HG03196 (cell line): ENCODE data around the gene CFAP46.

Source experiments
- ATAC-seq: cut with Tn5 transposase; IDR thresholded peaks from one replicate; pipeline ENCODE4 v1.9.1; 2021; ENCODE audit not compliant: unreplicated experiment

The CFAP46 gene

DNA sequence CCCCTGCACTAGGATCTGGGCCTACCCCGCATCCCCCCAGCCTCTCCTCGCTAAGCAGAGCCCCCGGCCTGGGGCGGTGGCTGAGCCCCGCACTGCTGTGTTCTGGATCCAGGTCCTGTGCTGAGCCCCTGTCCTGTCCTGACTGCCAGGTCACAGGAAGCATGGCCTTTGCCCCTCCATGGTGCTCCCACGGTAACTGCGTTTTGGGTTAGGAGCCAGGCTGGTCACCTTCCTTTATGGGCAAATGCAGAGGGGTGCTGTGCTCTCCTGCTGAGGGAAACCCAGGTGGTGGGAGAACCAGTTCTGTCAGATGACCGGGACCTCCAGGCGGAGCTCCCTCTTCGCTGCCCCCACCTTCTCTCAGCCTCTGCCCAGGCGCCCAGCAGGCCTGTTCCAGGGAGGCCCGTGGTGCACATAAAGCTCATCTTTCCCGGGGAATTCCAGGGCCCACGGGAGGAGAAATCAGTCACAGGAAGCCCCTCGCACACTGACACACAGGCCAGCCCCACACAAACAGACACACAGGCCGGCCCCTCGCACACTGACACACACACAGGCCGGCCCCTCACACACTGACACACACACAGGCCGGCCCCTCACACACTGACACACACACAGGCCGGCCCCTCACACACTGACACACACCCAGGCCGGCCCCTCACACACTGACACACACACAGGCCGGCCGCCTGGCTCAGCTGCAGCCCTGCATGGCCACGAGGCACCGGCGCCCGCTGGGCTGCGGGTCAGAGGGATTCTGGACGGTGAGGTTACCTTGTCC lies 75.6 kb downstream of the CFAP46 start:
- no peak for ATAC-seq

- no peak for ATAC-seq
Observed at GRCh38 chr10:132865851-132866600, 76.3 kb downstream of the CFAP46 start.

DNA sequence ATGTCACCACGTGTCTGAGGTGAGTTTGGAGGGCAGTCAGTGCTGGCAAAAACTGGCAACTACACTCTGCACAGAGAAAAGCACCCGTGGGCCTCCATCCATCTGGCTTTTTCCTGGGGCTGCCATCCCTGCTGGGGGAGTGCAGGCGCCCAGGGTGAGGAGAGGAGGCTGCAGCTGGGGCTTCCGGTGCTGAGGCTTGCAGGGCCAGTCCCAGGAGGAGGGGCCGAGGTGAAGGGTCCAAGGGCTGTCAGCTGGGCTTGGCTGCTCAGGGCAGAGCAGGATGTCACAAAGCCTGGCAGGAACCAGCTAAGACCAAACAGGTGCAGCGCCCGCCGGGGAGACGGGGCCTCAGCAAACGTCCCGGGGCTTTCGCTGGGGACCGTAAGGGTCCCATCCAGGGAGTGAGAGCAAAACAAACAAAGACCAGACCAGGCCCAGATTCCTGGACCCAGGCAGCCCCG lies 77.2 kb downstream of the CFAP46 start:
- no peak for ATAC-seq

- no peak for ATAC-seq
Observed at GRCh38 chr10:132862485-132863420, 79.6 kb downstream of the CFAP46 start.

DNA sequence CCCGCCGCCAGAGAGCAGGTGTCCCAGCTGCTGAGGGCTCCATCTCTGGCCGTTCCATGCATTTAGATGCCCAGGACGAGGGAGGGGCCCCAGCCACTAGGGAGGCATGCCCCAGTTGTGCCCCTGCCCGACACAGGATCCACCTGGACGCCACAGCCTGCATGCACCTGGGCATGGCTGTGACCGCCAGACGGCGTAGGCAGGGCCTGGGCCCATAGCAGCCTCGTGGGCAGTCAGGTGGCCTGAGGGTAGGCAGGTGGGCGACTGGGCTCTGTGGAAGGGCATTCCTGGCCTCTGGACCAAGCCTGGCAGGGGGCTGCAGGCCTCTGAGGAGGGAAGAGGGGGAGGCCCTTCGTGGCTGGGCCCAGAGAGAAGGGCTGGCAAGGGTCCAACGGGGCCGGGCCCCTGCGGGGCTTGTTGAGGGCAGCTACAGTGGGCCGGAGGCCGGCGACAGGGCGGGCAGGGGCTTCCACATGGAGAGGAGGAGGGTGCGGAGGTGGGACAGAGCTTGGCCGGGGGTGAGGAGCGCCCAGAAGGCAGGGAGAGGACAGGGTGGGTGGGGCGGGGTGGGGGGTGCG lies 80.4 kb downstream of the CFAP46 start:
- no peak for ATAC-seq

GRCh38 chr10:132861116-132861691 lies 81.2 kb downstream of the CFAP46 start:
- ATAC-seq = no peak

- ATAC-seq = no peak
Observed at GRCh38 chr10:132860532-132860931, 81.8 kb downstream of the CFAP46 start.

DNA sequence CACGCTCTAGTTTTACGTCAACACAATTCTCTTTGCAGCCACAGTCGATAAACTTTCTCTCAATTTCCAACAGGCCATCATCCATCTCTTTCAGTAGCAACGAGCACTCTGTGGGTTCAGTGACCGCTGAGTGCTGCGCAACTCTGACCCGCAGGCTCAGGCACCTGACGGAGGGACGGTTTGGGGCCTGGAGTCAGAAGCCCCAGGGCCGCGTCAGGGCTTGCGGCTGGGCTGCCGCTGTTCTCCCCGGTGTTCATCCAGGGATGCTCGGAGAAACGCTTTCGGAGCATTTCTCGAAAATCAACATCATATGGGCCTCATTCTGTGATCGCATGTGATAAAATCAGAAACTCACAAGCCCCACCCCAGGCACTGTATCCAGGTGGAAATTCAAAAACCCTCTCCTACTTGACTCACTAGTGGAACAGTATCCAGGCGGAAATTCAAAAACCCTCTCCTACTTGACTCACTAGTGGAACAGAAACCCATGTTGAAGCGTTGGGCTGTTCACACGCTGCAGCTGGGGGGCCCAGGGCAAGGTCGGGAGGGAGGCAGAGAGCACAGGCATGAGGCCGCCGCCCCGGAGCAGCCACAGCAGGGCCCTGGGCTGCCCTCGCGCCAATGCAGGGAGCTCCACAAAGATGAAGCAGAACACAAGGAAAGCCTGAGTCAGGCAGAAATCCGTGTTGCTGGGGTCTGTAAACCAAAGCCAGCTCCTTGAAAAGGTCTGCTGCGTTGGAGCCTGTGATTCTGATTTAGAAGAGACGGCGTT lies 83.1 kb downstream of the CFAP46 start:
- no peak for ATAC-seq

DNA sequence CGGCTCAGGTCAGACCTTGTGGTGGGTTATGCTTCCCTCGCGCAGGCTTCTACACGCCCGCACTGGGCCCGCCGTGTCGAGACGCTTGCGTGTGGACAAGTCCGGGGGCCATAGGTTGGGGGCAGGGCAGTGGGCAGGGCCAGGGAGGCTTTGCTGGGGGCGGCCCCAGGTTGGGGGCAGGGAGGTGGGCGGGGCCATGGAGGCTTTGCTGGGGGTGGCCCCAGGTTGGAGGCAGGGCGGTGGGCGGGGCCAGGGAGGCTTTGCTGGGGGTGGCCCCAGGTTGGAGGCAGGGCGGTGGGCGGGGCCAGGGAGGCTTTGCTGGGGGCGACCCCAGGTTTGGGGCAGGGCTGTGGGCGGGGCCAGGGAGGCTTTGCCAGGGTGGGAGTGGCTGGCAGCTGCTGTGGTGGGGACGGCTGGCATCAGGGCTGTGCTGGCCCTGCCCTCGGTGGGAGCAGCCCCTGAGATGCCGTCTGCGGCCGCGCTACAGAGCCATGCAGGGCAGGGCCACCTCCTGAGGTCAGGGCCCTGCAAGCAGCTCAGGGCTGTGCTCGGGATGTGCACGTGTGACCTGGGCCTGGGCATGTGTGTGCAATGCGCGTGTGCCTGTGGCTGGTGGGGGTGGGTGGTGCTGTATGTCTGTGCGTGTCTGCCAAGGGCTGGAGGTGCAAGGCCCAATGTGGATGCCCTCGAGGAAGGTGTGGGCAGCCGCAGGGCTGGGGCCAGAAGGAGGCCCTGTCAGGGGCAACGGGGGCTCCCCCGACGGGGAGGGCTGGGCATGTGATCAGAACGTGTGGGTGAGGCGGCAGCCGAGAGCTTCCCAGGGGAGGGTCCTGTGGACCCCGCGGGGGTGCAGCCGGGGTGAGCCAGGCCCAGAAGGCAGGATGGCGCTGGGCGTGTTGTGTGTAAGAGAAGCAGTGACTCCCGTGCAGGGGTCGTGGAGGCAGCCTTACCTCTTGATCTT lies 84.0 kb downstream of the CFAP46 start:
- ATAC-seq = no peak

DNA sequence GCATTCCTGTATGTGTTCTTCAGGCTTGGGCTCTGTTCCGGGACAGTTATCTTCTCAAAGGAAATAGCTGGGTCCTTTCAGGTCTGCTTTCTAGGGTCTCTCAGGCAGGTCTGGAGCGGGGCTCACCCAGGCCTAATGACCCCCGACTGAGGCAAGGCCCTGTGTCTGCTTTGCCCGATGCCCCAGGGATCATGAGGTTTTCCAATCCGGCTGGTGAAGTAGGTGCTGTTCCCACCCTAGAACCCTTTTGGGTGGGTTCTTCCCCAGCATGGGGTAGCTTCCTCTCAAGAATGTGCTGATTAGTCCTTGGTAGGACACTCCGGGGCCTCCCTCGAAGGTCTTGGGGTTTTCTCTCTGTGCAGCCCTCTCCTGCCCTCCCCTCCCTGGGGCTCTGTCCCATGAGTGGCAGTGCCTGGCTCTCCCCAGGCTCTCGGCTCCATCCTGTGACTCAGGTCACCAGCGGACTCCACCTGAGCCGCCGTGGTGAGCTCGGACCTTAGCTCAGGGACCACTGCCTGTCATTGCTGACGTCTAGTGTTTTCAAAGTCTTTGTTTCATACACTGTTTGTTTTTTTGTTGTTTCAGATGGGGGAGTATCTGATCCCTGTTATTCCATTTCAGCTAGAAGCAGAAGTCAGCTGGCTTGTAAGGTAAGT lies 85.4 kb downstream of the CFAP46 start:
- no peak for ATAC-seq

DNA sequence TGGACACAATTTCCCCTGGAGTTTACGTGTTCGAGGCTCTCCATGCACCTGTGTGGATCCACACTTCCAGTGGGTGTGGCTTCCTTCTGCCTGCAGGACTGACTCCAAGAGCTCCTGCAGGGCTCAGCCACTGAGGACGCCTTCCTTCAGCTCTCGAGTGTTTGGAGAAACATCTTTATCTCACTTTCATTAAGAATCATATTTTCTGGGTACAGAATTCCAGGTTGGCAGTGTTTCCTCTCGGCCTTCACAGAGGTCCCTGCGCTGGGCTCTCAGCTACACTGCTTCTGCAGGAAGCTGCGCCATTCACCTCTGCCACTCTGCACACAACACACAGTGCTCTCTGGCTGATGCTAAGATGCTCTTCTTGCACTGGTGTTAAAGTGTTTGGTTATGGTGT lies 86.5 kb downstream of the CFAP46 start:
- ATAC-seq = no peak

DNA sequence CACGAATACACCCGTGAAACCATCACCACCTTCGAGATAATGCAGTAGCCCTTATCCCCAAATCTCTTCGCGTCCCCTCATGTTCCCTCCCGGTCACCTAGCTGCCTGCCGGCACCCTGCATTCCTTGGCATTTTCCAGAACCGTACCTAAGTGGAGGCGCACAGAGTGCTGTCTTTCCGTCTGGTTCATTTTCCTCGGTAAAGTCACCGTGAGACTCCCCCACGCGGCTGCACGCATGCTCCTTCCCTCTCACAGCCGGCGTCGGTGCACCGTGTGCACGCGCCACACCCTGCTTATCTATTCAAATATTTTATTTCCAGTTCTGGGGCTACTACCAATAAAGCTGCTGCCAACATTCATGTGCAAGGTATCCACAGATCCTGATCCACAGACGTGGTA lies 90.9 kb downstream of the CFAP46 start:
- ATAC-seq = no peak

DNA sequence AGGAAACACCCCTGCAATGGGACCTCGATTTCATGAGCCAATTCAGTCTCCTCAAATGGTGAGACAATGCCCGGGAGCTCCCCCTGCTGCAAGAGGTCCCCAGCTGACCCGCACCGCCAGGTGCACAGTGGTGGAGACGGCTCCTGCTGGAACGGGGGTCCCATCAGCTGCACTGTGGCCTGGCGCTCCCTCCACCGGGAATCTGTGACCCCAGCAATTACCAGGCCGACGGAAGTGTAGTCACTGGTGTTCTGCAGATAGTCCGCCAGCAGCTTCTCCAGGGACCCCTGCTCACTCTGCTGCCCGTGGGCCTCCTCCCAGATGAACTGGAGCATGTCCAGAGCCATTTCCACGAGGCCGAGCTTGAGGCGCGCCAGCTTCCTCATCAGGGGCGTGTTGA lies 91.5 kb downstream of the CFAP46 start:
- ATAC-seq = no peak

DNA sequence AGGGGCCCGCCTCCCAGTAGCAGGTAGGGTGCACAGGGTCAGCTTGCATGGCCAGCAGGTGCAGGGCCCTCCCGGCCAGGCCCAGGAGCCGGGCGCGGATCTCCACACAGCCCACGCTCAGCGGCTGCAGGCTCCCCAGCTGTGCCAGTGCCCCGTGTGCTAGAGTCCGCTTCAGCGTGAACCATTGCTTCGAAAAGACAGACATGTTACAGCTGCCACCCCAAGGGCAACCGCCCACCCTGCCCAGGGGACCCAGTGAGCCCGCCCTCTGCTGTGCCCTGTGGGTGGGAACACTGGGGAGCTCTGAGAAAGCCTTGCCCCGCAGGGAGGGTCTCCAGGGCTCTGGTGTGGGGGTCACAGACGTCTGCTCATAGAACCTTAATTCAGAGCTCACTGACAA lies 92.1 kb downstream of the CFAP46 start:
- ATAC-seq = no peak

GRCh38 chr10:132849546-132850031 lies 92.8 kb downstream of the CFAP46 start:
- no peak for ATAC-seq

- ATAC-seq = no peak
Observed at GRCh38 chr10:132848951-132849545, 93.3 kb downstream of the CFAP46 start.

DNA sequence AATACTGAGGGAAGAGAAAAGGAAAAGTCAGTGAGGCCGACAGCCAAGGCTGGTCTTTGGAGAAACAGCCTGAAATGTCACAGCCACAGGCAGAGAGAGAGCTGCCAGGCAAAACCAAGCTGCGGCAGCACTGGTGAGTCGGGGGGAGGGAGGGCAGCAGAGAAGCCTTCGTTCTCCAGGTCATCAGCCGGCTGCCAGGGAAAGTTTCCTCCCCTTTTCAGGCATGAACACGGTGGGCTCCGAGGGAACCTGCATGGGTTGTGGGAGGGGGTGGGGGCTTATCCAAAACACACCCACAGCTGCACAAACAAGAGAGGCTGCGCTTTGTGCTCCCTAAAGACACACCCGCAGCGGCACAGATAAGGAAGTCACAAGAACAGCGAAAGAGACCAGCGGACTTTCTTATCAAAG lies 94.1 kb downstream of the CFAP46 start:
- no peak for ATAC-seq

DNA sequence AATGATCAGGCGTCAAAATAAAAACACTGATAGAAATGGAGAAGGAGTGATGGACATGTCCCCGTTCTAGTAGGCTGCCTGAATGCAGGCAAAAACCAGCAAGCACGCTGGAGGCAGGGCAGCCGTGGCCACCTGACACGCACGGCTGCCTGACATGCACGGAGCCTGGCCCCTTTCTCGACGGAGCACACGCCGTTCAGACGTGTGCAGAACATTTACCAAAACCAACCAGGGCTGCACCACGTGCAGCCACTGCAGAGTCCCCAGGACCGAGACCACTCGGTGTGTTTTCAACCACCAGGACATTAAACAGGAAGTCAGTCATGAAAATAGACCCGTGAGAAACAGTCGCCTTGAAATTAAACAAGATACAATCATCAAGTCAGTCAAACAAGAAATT lies 94.5 kb downstream of the CFAP46 start:
- ATAC-seq = no peak
